GM21528 (cell line): ENCODE results near the gene MMP11.
"Not testable (repeated sequence)": the region's sequence is repeated elsewhere in the genome, so short reads cannot be mapped to it uniquely, and the experiment has no call there.

Experiments used
- ATAC-seq: cut with Tn5 transposase; IDR thresholded peaks from one replicate; pipeline ENCODE4 v1.9.1; 2021; ENCODE audit warnings: mild to moderate bottlenecking, moderate library complexity; ENCODE audit not compliant: unreplicated experiment, low FRiP score

The MMP11 gene

GRCh38 chr22:23772649-23773473, at the start of gene MMP11:
Gene MMP11, plus strand, starts transcription at chr22:23772849. Its CDS starts 22 bp downstream, at chr22:23772871.
- no peak for ATAC-seq

- not testable (repeated sequence) for ATAC-seq
These were observed 44.5 kb upstream of the MMP11 start for GRCh38 chr22:23728108-23728507.

- no peak for ATAC-seq
These were observed 35.0 kb upstream of the MMP11 start for GRCh38 chr22:23737696-23738095.

- ATAC-seq, result no peak
These were observed 30.0 kb upstream of the MMP11 start for GRCh38 chr22:23742505-23743264.

GRCh38 chr22:23743303-23743705, 29.3 kb upstream of the MMP11 start:
- ATAC-seq, result no peak

GRCh38 chr22:23744001-23744400, 28.6 kb upstream of the MMP11 start:
- no peak for ATAC-seq

GRCh38 chr22:23744485-23744884, 28.2 kb upstream of the MMP11 start:
- no peak for ATAC-seq

GRCh38 chr22:23745791-23746190, 26.9 kb upstream of the MMP11 start:
- ATAC-seq, result no peak

GRCh38 chr22:23749841-23750301, 22.8 kb upstream of the MMP11 start:
- no peak for ATAC-seq

- no peak for ATAC-seq
These were observed 22.3 kb upstream of the MMP11 start for GRCh38 chr22:23750367-23750713.

- peak; percentile 54 for ATAC-seq
These were observed 21.8 kb upstream of the MMP11 start, which contains the start of gene ZNF70 for GRCh38 chr22:23750714-23751440. Gene ZNF70, minus strand, starts transcription at chr22:23751112. Its CDS starts 5,972 bp downstream, at chr22:23745140.

GRCh38 chr22:23751441-23751996, 21.1 kb upstream of the MMP11 start:
- ATAC-seq, result peak; percentile 12

GRCh38 chr22:23752090-23752691, 20.5 kb upstream of the MMP11 start:
- ATAC-seq, result no peak

GRCh38 chr22:23752750-23753149, 19.9 kb upstream of the MMP11 start:
- ATAC-seq, result no peak

GRCh38 chr22:23753385-23753784, 19.3 kb upstream of the MMP11 start:
- ATAC-seq, result no peak

- ATAC-seq, result no peak
These were observed 18.3 kb upstream of the MMP11 start, which contains the start of gene VPREB3 for GRCh38 chr22:23754220-23754919. Gene VPREB3, minus strand, starts transcription at chr22:23754425. Its CDS starts 62 bp downstream, at chr22:23754363.

- no peak for ATAC-seq
These were observed 17.5 kb upstream of the MMP11 start for GRCh38 chr22:23754980-23755636.

- ATAC-seq, result no peak
These were observed 16.9 kb upstream of the MMP11 start for GRCh38 chr22:23755711-23756110.

- no peak for ATAC-seq
These were observed 15.8 kb upstream of the MMP11 start for GRCh38 chr22:23756891-23757290.
